Esophagus mucosa (tissue), 1 donor: ENCODE measurements around the gene CLNK. TPM values are rescaled to one million over a fixed set of nuclear protein-coding genes. Genes with fewer than 3 reads are reported as not detected.
A peak's percentile ranks its signal among the peaks of the same experiment; 100 is the strongest.

Experiments
- ATAC-seq: fragments of 200-7000 bp; cut with Tn5 transposase; one replicate; pipeline ENCODE4 v1.9.1; 2020
- total RNA-seq: library from RNA; stranded (reverse); gene quantifications from one replicate; pipeline ENCODE4 v1.2.4, GENCODE V29; 2023
- donor health status: DM: yes; HTN: yes; CAD: no.

The CLNK gene
- total RNA-seq, 1 donor from 2014 or later: 0.08 TPM

GRCh38 chr4:10701161-10701560 lies 16.6 kb upstream of the CLNK start:
- no peak for ATAC-seq

GRCh38 chr4:10698172-10698571 lies 13.6 kb upstream of the CLNK start:
- ATAC-seq: no peak

GRCh38 chr4:10697086-10697485 lies 12.5 kb upstream of the CLNK start:
- no peak for ATAC-seq

GRCh38 chr4:10696253-10696652 lies 11.7 kb upstream of the CLNK start:
- ATAC-seq: no peak

GRCh38 chr4:10694828-10695209 lies 10.3 kb upstream of the CLNK start:
- ATAC-seq: no peak

GRCh38 chr4:10694151-10694827 lies 9.7 kb upstream of the CLNK start:
- ATAC-seq: peak; percentile 85

- no peak for ATAC-seq
Measured at GRCh38 chr4:10691651-10692050, 7.1 kb upstream of the CLNK start.

GRCh38 chr4:10690185-10690907 lies 5.8 kb upstream of the CLNK start:
- ATAC-seq: no peak

GRCh38 chr4:10688846-10689245 lies 4.3 kb upstream of the CLNK start:
- no peak for ATAC-seq

GRCh38 chr4:10688022-10688421 lies 3.5 kb upstream of the CLNK start:
- no peak for ATAC-seq

GRCh38 chr4:10687526-10687925 lies 3.0 kb upstream of the CLNK start:
- no peak for ATAC-seq

GRCh38 chr4:10682397-10682796 lies 2.2 kb downstream of the CLNK start:
- ATAC-seq: no peak

GRCh38 chr4:10677796-10678497 lies 6.6 kb downstream of the CLNK start:
- ATAC-seq: no peak

- no peak for ATAC-seq
Measured at GRCh38 chr4:10673817-10674369, 10.7 kb downstream of the CLNK start.

GRCh38 chr4:10672379-10672778 lies 12.2 kb downstream of the CLNK start:
- no peak for ATAC-seq

GRCh38 chr4:10671799-10672198 lies 12.8 kb downstream of the CLNK start:
- no peak for ATAC-seq

GRCh38 chr4:10671366-10671765 lies 13.2 kb downstream of the CLNK start:
- ATAC-seq: peak; percentile 50

- ATAC-seq: no peak
Measured at GRCh38 chr4:10670321-10670720, 14.2 kb downstream of the CLNK start.

- no peak for ATAC-seq
Measured at GRCh38 chr4:10667701-10668326, 16.8 kb downstream of the CLNK start.

- no peak for ATAC-seq
Measured at GRCh38 chr4:10666616-10667015, 18.0 kb downstream of the CLNK start.

- peak; percentile 88 for ATAC-seq
Measured at GRCh38 chr4:10664408-10664807, 20.2 kb downstream of the CLNK start.

- ATAC-seq: no peak
Measured at GRCh38 chr4:10662937-10663336, 21.6 kb downstream of the CLNK start.

- no peak for ATAC-seq
Measured at GRCh38 chr4:10661047-10661446, 23.5 kb downstream of the CLNK start.
